Ascending aorta (tissue), 2 donors: Measurements from ENCODE around the gene SLC18A2. TPM values are rescaled to one million over a fixed set of nuclear protein-coding genes. Genes with fewer than 3 reads are reported as not detected.
A peak's percentile ranks its signal among the peaks of the same experiment; 100 is the strongest.

Experiments
- DNase-seq, 2 donors: peaks; one replicate each; pipeline ENCODE4 v3.0.0-alpha.2; 2019; ENCODE audit warnings: low spot score in 2 of 2
- H3K27ac ChIP-seq, 2 donors: fragments of 200-600 bp; sonication (generic); one replicate each; pipeline ENCODE4 v1.5.1; 2016 to 2017; ENCODE audit warnings: mild to moderate bottlenecking in 1 of 2
- H3K27me3 ChIP-seq: fragments of 200-600 bp; sonication (generic); one replicate; pipeline ENCODE4 v1.5.1; 2017
- H3K36me3 ChIP-seq, 2 donors: fragments of 200-600 bp; sonication (generic); one replicate each; pipeline ENCODE4 v1.5.1; 2016
- H3K4me1 ChIP-seq, 2 donors: fragments of 200-600 bp; sonication (generic); one replicate each; pipeline ENCODE4 v1.5.1; 2016 to 2017; ENCODE audit warnings: mild to moderate bottlenecking in 1 of 2
- H3K4me3 ChIP-seq, 2 donors: fragments of 200-600 bp; sonication (generic); one replicate each; pipeline ENCODE4 v1.5.1; 2016 to 2017; ENCODE audit warnings: mild to moderate bottlenecking in 1 of 2
- H3K9me3 ChIP-seq, 2 donors: fragments of 200-600 bp; sonication (generic); one replicate each; pipeline ENCODE4 v1.5.1; 2016
- intact Hi-C: fragments of 100-400 bp; cut with DNase I; formaldehyde crosslinking; loops from one replicate; pipeline ENCODE4 v1.15.1; 2023
- total RNA-seq: library from RNA; depleted of rRNA; stranded (reverse); fragments of >200 nt; gene quantifications from one replicate; pipeline ENCODE4 v1.1.0, GENCODE V29; 2016
- TF ChIP-seq, protein P1 (sequence below), 3 experiments: fragments of 200-600 bp in 2 of 3; fragments of 450-650 bp in 1 of 3; sonication (generic) in 2 of 3; IDR thresholded peaks; one replicate each; pipeline ENCODE4 v1.5.1; 2016 to 2019; ENCODE audit warnings: antibody characterized with exemption in 3 of 3, mild to moderate bottlenecking in 1 of 3, moderate library complexity in 1 of 3

SLC18A2 gene
- not detected for total RNA-seq

DNA sequence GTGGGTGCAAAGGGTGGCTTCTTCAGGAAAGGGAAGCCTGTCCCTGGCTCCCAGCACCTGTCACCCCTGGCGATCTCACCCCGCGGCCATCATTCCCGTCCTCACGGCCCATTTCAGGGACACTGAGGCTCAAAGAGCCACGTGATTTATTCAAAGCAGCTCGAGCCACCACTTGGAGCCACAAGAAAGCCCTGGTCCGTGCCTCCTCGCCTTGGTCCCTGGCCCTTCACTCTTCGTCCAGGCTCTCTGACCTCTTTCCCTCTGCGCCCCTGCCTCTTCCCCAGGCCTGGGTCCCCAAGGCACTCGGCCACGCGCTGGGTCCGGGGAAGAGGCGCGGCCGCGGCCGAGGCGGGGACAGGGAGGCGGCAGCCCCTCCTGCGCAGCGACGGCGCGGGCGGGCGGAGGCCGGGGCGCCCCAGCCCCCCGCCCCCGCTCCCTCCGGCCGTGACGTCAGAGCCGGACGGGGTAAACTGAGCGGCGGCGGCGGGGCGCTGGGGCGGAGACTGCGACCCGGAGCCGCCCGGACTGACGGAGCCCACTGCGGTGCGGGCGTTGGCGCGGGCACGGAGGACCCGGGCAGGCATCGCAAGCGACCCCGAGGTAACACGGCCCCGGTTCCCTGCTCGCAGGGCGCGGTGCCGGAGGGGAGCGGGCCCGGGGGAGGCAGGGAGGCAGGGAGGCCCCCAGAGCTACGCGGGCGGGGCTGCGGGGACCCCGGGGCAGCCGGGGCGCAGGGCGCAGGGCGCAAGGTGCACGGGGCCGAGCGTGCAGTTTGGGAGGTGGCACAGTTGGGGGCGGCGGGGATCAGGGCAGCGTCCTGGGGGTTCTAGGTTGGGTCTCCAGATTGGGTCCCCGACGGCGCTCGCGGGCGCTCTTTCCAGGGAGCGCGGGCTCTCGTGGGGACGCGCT, at the start of gene SLC18A2:
SLC18A2 (plus strand) TSS at position 494 of the 909 bp plus-strand sequence. CDS start 580 bp downstream, outside the sequence.
- TF ChIP-seq, protein P1, sequence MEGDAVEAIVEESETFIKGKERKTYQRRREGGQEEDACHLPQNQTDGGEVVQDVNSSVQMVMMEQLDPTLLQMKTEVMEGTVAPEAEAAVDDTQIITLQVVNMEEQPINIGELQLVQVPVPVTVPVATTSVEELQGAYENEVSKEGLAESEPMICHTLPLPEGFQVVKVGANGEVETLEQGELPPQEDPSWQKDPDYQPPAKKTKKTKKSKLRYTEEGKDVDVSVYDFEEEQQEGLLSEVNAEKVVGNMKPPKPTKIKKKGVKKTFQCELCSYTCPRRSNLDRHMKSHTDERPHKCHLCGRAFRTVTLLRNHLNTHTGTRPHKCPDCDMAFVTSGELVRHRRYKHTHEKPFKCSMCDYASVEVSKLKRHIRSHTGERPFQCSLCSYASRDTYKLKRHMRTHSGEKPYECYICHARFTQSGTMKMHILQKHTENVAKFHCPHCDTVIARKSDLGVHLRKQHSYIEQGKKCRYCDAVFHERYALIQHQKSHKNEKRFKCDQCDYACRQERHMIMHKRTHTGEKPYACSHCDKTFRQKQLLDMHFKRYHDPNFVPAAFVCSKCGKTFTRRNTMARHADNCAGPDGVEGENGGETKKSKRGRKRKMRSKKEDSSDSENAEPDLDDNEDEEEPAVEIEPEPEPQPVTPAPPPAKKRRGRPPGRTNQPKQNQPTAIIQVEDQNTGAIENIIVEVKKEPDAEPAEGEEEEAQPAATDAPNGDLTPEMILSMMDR (IDR thresholded peaks at IDR 0.05), result no peak
- intact Hi-C loops, result no loop called here
- Histone ChIP-seq H3K4me3 (peak within 1 kb of the TSS in 1 of 2 donors; percentile 19), H3K36me3 (no peaks in the 10 kb centered on the region), H3K27ac (no peak within 1 kb of the TSS), H3K27me3 (peaks cover 7% of the 10 kb centered on the region), H3K4me1 (no peaks in the 10 kb centered on the region), H3K9me3 (no peaks in the 10 kb centered on the region)
- DNase-seq, result no peak

GRCh38 chr10:117197189-117197588, 43.7 kb upstream of the SLC18A2 start, which contains the start of gene KCNK18:
TSS of gene KCNK18 (plus strand) at chr10:117197489. CDS start at chr10:117197489, 0 bp downstream.
- TF ChIP-seq, protein P1 (IDR thresholded peaks at IDR 0.05), result no peak
- intact Hi-C loops, result no loop called here
- no peaks in the 10 kb centered on the region for H3K4me1 ChIP-seq
- H3K36me3 ChIP-seq, result no peaks in the 10 kb centered on the region
- no peaks in the 10 kb centered on the region for H3K9me3 ChIP-seq
- H3K4me3 ChIP-seq, result no peak within 1 kb of the TSS
- DNase-seq, result no peak
- H3K27me3 ChIP-seq, result no peaks in the 10 kb centered on the region
- no peak within 1 kb of the TSS for H3K27ac ChIP-seq

DNA sequence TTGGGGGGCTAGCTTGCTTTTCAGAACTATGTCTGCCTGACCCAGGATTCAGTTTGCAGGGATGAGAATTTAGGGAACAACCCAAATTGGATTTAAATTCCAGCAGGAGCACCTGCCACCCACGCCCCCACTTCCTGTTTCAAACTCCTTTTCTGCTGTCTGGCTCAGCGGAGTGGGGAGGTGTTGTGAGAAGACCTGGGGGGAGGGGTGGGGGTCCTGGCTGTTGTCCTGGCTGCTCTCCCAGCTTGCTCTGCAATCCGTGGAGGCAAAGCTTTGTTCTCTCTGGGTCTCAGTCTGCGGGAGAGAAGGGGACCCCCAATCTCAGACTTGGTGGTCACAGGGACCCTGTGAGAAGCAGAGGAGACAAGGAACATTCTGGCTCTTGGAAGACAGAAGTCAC, 42.8 kb upstream of the SLC18A2 start:
- TF ChIP-seq, protein P1 (IDR thresholded peaks at IDR 0.05), result no peak
- Histone ChIP-seq H3K36me3 (no peaks in the 10 kb centered on the region), H3K4me3 (no peak overlapping the region), H3K9me3 (no peaks in the 10 kb centered on the region), H3K27me3 (no peaks in the 10 kb centered on the region), H3K4me1 (no peaks in the 10 kb centered on the region), H3K27ac (no peak overlapping the region)
- intact Hi-C loops, result no loop called here
- DNase-seq, result no peak

- no peak for DNase-seq
- Histone ChIP-seq H3K4me1 (no peaks in the 10 kb centered on the region), H3K4me3 (no peak overlapping the region), H3K9me3 (no peaks in the 10 kb centered on the region), H3K36me3 (no peaks in the 10 kb centered on the region), H3K27me3 (no peaks in the 10 kb centered on the region), H3K27ac (no peak overlapping the region)
- TF ChIP-seq, protein P1 (IDR thresholded peaks at IDR 0.05), result no peak
- intact Hi-C loops, result no loop called here
Observed at GRCh38 chr10:117201826-117202225, 39.1 kb upstream of the SLC18A2 start.

GRCh38 chr10:117204316-117204715, 36.6 kb upstream of the SLC18A2 start:
- no peaks in the 10 kb centered on the region for H3K36me3 ChIP-seq
- H3K4me3 ChIP-seq, result no peak overlapping the region
- no peaks in the 10 kb centered on the region for H3K27me3 ChIP-seq
- intact Hi-C loops, result no loop called here
- no peaks in the 10 kb centered on the region for H3K4me1 ChIP-seq
- TF ChIP-seq, protein P1 (IDR thresholded peaks at IDR 0.05), result no peak
- DNase-seq, result no peak
- no peak overlapping the region for H3K27ac ChIP-seq
- H3K9me3 ChIP-seq, result no peaks in the 10 kb centered on the region
